ENCODE data around the gene NUDT3. TPM values are rescaled to one million over a fixed set of nuclear protein-coding genes. Genes with fewer than 3 reads are reported as not detected.

Gene NUDT3
- total RNA-seq, 1 experiment from 2014 or later, result 25.2 TPM

GRCh38 chr6:34248198-34248726 is 144.2 kb downstream of the NUDT3 start:
- no peak for DNase-seq (ENCODE audit: low read depth, low spot score)
- Histone ChIP-seq H3K27me3 (ENCODE audit: insufficient read depth, low read length) (no peaks in the 10 kb centered on the region), H3K4me3 (replicated peaks in 1 of 2; ENCODE audit: low read depth in 1 of 2, low read length in 2 of 2) (peak overlapping the region; percentile 80 to 87), H3K79me2 (ENCODE audit: insufficient read depth, low read length) (peaks cover 11% of the 10 kb centered on the region; the same call in 1 of the 2 replicates), H2AFZ (ENCODE audit: low read depth, low read length, poor library complexity, severe bottlenecking) (no peak overlapping the region), H3K9ac (ENCODE audit: low read length) (peak overlapping the region; percentile 81), H3K4me1 (ENCODE audit: control insufficient read depth in 1 of 2, insufficient read depth in 2 of 2, low read length in 2 of 2) (peaks cover 32 to 66% of the 10 kb centered on the region in 2 experiments), H4K20me1 (ENCODE audit: insufficient read depth) (0 out of 2 replicates have a peak, but pooled peaks cover 4% of the 10 kb centered on the region), H3K9me3 (ENCODE audit: control insufficient read depth in 1 of 2, insufficient read depth in 1 of 2, low read depth in 1 of 2, low read length in 2 of 2) (no peaks in the 10 kb centered on the region), H3K9me2 (ENCODE audit: insufficient read depth) (no peaks in the 10 kb centered on the region), H3K36me3 (ENCODE audit: control insufficient read depth in 1 of 2, insufficient read depth in 2 of 2, low read length in 2 of 2) (peaks cover 0 to 9% of the 10 kb centered on the region in 2 experiments; a peak in 1 of 4 replicates), H3K4me2 (ENCODE audit: low read length) (peak overlapping the region; percentile 100), H3K27ac (ENCODE audit: low read depth, low read length) (peak overlapping the region; percentile 95)
- RAD21 ChIA-PET (ENCODE audit: low non-redundant PET in 1 of 2, low total read pairs in 2 of 2, uncharacterized antibody in 2 of 2, unreplicated experiment in 2 of 2), result interaction anchor here (0.6 to 1.9 kb wide), 3 partner anchors 52 to 167 kb away, joined by 3 to 7 read pairs (median 5); no protein-coding TSS in a partner anchor
- POLR2A ChIA-PET, result interaction anchor here (1.0 to 4.9 kb wide), 9 partner anchors 8 to 212 kb away, joined by 3 to 38 read pairs (median 8); partner anchors contain the start of gene HMGA1
- TSS peak; percentile 67 for BruUV-seq (replicated peaks)
- peak; percentile 10 for ATAC-seq
- intact Hi-C loops (cut with micrococcal nuclease), result loop anchor here (2.0 kb wide), 1 partner anchor 145 kb away; the partner anchor contains the start of gene NUDT3
- no peak for TF ChIP-seq YY1 (IDR thresholded peaks at IDR 0.05; ENCODE audit: extremely low read depth, insufficient replicate concordance, low read depth, low read length)
- TF ChIP-seq POLR2AphosphoS5 (IDR thresholded peaks at IDR 0.05; ENCODE audit: low read depth, low read length), result 0 out of 2 replicates have a peak, but pooled peaks have one; percentile 27
- CTCF ChIA-PET, result interaction anchor here (1.0 to 4.9 kb wide), 5 partner anchors 53 to 892 kb away, joined by 3 to 69 read pairs (median 7); no protein-coding TSS in a partner anchor

GRCh38 chr6:34247481-34248197 is 144.8 kb downstream of the NUDT3 start:
- intact Hi-C loops (cut with micrococcal nuclease), result loop anchor here (2.0 kb wide), 2 partner anchors 51 to 145 kb away; partner anchors contain the start of gene NUDT3
- H3K27ac ChIP-seq (ENCODE audit: low read depth, low read length), result peak overlapping the region; percentile 95
- ChIA-PET RAD21 (ENCODE audit: low non-redundant PET in 1 of 2, low total read pairs in 2 of 2, uncharacterized antibody in 2 of 2, unreplicated experiment in 2 of 2) (interaction anchor here (1.1 to 1.9 kb wide), 3 partner anchors 52 kb away, joined by 3 to 7 read pairs (median 5); no protein-coding TSS in a partner anchor), CTCF (interaction anchor here (0.7 to 4.9 kb wide), 5 partner anchors 52 to 362 kb away, joined by 3 to 69 read pairs (median 9); no protein-coding TSS in a partner anchor), POLR2A (interaction anchor here (1.0 to 4.9 kb wide), 10 partner anchors 8 to 213 kb away, joined by 3 to 38 read pairs (median 6); partner anchors contain the start of gene HMGA1)
- no peaks in the 10 kb centered on the region for H3K9me3 ChIP-seq (ENCODE audit: control insufficient read depth in 1 of 2, insufficient read depth in 1 of 2, low read depth in 1 of 2, low read length in 2 of 2)
- H3K36me3 ChIP-seq (ENCODE audit: control insufficient read depth in 1 of 2, insufficient read depth in 2 of 2, low read length in 2 of 2), result peaks cover 0 to 9% of the 10 kb centered on the region in 2 experiments; a peak in 1 of 4 replicates
- no peak for TF ChIP-seq YY1 (IDR thresholded peaks at IDR 0.05; ENCODE audit: extremely low read depth, insufficient replicate concordance, low read depth, low read length)
- TF ChIP-seq CBX3 (IDR thresholded peaks at IDR 0.05; ENCODE audit: low read depth), result no peak
- no peak for TF ChIP-seq ZNF274 (IDR thresholded peaks at IDR 0.05; ENCODE audit: low read depth, low read length)
- no peak; the same call in 1 of the 2 replicates for TF ChIP-seq POLR2AphosphoS5 (IDR thresholded peaks at IDR 0.05; ENCODE audit: low read depth, low read length)
- no peak for TF ChIP-seq ZBTB33 (IDR thresholded peaks at IDR 0.05; ENCODE audit: extremely low read depth, insufficient replicate concordance, low read length)
- TF ChIP-seq EZH2 (IDR thresholded peaks at IDR 0.05), result no peak
- no peak for TF ChIP-seq EGR1 (IDR thresholded peaks at IDR 0.05; ENCODE audit: low read depth)
- no peak for TF ChIP-seq ATF3 (IDR thresholded peaks at IDR 0.05)
- no peaks in the 10 kb centered on the region for H3K9me2 ChIP-seq (ENCODE audit: insufficient read depth)
- H3K4me3 ChIP-seq (replicated peaks in 1 of 2; ENCODE audit: low read depth in 1 of 2, low read length in 2 of 2), result peak overlapping the region; percentile 80 to 87
- H4K20me1 ChIP-seq (ENCODE audit: insufficient read depth), result 0 out of 2 replicates have a peak, but pooled peaks cover 6% of the 10 kb centered on the region
- no TSS peak for BruUV-seq (replicated peaks)
- H3K27me3 ChIP-seq (ENCODE audit: insufficient read depth, low read length), result no peaks in the 10 kb centered on the region
- no peak overlapping the region for H2AFZ ChIP-seq (ENCODE audit: low read depth, low read length, poor library complexity, severe bottlenecking)
- peak overlapping the region; percentile 100 for H3K4me2 ChIP-seq (ENCODE audit: low read length)
- H3K4me1 ChIP-seq (ENCODE audit: control insufficient read depth in 1 of 2, insufficient read depth in 2 of 2, low read length in 2 of 2), result peaks cover 39 to 72% of the 10 kb centered on the region in 2 experiments
- peak overlapping the region; percentile 81 for H3K9ac ChIP-seq (ENCODE audit: low read length)
- H3K79me2 ChIP-seq (ENCODE audit: insufficient read depth, low read length), result peaks cover 18% of the 10 kb centered on the region
- ATAC-seq, result no peak
- DNase-seq (ENCODE audit: low read depth, low spot score), result no peak

All from HCT116 (cell line).